ENCODE data around the gene LEMD3.

DNA sequence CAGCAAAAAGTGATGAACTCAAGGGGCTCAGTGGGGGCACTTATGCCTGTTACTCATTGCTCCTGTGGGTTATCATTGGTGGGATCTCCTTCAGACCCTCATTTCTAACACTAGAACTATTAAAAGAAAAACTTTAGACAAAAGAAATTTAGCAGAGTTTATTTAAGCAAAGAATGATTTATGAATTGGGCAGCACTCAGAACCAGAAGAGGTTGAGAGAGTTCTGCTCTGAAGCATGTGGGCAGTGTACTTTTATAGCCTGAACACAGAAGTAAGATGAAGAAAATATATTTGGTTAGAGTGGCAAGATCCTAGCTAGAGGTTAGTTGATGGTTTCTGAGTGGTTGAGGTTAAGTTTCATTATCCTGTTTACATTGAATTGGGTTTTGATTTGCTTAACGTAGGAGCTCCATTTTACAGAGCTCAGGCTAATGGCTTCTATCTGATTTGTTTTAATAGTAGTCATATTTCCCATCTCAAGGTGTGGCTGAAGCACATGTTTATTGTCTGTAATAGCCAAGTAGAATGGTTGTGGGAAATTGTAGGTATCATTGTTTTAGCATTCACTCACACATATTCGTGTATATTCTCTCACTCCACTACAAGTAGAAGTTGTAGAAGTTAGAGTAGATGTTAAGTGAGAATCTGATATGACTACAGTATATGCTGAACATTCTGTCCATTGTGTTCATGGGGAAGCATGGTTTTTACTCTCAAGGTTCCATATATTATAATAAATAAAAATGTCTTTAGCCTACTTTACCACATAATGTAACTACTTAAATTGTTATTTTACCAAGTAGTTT, 27.6 kb downstream of the LEMD3 start:
- TF ChIP-seq, protein P1, sequence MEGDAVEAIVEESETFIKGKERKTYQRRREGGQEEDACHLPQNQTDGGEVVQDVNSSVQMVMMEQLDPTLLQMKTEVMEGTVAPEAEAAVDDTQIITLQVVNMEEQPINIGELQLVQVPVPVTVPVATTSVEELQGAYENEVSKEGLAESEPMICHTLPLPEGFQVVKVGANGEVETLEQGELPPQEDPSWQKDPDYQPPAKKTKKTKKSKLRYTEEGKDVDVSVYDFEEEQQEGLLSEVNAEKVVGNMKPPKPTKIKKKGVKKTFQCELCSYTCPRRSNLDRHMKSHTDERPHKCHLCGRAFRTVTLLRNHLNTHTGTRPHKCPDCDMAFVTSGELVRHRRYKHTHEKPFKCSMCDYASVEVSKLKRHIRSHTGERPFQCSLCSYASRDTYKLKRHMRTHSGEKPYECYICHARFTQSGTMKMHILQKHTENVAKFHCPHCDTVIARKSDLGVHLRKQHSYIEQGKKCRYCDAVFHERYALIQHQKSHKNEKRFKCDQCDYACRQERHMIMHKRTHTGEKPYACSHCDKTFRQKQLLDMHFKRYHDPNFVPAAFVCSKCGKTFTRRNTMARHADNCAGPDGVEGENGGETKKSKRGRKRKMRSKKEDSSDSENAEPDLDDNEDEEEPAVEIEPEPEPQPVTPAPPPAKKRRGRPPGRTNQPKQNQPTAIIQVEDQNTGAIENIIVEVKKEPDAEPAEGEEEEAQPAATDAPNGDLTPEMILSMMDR (IDR thresholded peaks at IDR 0.05): no peak
- TF ChIP-seq POLR2A (IDR thresholded peaks at IDR 0.05) (no peak), POLR2AphosphoS5 (IDR thresholded peaks at IDR 0.05; ENCODE audit: insufficient read depth in 1 of 2, low read depth in 1 of 2) (no peak)

Data from vagina (tissue), 2 donors.